HepG2 (cell line): Measurements from ENCODE around the gene BTBD1. TPM values are rescaled to one million over a fixed set of nuclear protein-coding genes. Genes with fewer than 3 reads are reported as not detected.

Experiments used
- ATAC-seq: fragments of 200-7000 bp; cut with Tn5 transposase; 3 replicates; pipeline ENCODE4 v1.9.1; 2020; ENCODE audit warnings: mild to moderate bottlenecking, moderate library complexity
- BruUV-seq: library from RNA; stranded (reverse); fragments of 400-500 nt; replicated peaks from 2 replicates; lab custom pipeline; 2021; lab: Mats Ljungman, UMichigan
- CTCF ChIA-PET: fragments of 300-600 bp; formaldehyde crosslinking; extraction: SDS; loops from one replicate; lab custom pipeline; 2021; ENCODE audit warnings: low total read pairs, inconsistent platforms, low intra/inter-chr PET ratio; lab: Yijun Ruan, JAX
- POLR2A ChIA-PET: fragments of 350-600 bp; sonication (Branson Sonifier 250); formaldehyde crosslinking; loops from one replicate; lab custom pipeline; 2020; ENCODE audit warnings: antibody characterized with exemption, inconsistent platforms; lab: Yijun Ruan, JAX
- DNase-seq: peaks from one replicate; pipeline ENCODE4 v3.0.0-alpha.2; 2015; ENCODE audit warnings: low spot score
- FAIRE-seq: peaks from 3 replicates; lab custom pipeline; 2011; peaks lifted over from hg19 to GRCh38; lab: Jason Lieb, UNC
- H2AFZ ChIP-seq: one replicate; pipeline ENCODE4 v1.6.1; 2011; ENCODE audit warnings: low read length, inconsistent platforms
- H3K27ac ChIP-seq: fragments of 300-600 bp; 3 replicates; pipeline ENCODE4 v1.8.0; 2011; ENCODE audit warnings: mixed run types, mild to moderate bottlenecking, mixed read lengths, low read length, inconsistent platforms; ENCODE audit not compliant: insufficient read depth; ENCODE audit errors: extremely low read length
- H3K27me3 ChIP-seq, 2 experiments: fragments of 200-600 bp in 1 of 2; 2 replicates in 1 of 2; 3 replicates in 1 of 2; pipeline versions ENCODE4 v1.6.0 to v1.8.0; 2011; ENCODE audit warnings: low read length in 2 of 2, mild to moderate bottlenecking in 2 of 2, moderate library complexity in 2 of 2, inconsistent platforms in 1 of 2; ENCODE audit not compliant: insufficient read depth in 2 of 2, control insufficient read depth in 1 of 2
- H3K36me3 ChIP-seq, 2 experiments: fragments of 200-600 bp in 1 of 2; replicated peaks in 1 of 2; 2 replicates in 1 of 2; 3 replicates in 1 of 2; pipeline versions ENCODE4 v1.5.1 to v1.8.0; 2011; ENCODE audit warnings: low read length in 2 of 2, inconsistent platforms in 1 of 2; ENCODE audit not compliant: insufficient read depth in 2 of 2, control insufficient read depth in 1 of 2
- H3K4me1 ChIP-seq: 2 replicates; pipeline ENCODE4 v1.5.1; 2012; ENCODE audit warnings: low read length, inconsistent platforms; ENCODE audit not compliant: insufficient read depth
- H3K4me2 ChIP-seq: 2 replicates; pipeline ENCODE4 v1.6.0; 2011; ENCODE audit warnings: low read depth, low read length, inconsistent platforms
- H3K4me3 ChIP-seq, 3 experiments: fragments of 200-600 bp in 1 of 3; sonication (generic), shearing (Covaris generic) in 1 of 3; replicated peaks in 1 of 3; 2 replicates each; pipeline ENCODE4 v1.5.1; 2011 to 2016; ENCODE audit warnings: low read length in 3 of 3, inconsistent platforms in 2 of 3, low read depth in 2 of 3, mild to moderate bottlenecking in 2 of 3, control low read depth in 1 of 3, mixed read lengths in 1 of 3; ENCODE audit not compliant: insufficient read depth in 1 of 3
- H3K79me2 ChIP-seq: one replicate; pipeline ENCODE4 v1.6.1; 2011; ENCODE audit warnings: low read length, inconsistent platforms; ENCODE audit not compliant: insufficient read depth
- H3K9ac ChIP-seq: 2 replicates; pipeline ENCODE4 v1.6.0; 2011; ENCODE audit warnings: mild to moderate bottlenecking, low read depth, low read length, inconsistent platforms; ENCODE audit not compliant: insufficient read depth
- H3K9me3 ChIP-seq: 2 replicates; pipeline ENCODE4 v1.5.1; 2012; ENCODE audit warnings: mild to moderate bottlenecking, low read length
- H4K20me1 ChIP-seq: 2 replicates; pipeline ENCODE4 v1.6.0; 2011; ENCODE audit warnings: inconsistent platforms, mild to moderate bottlenecking, low read length, moderate library complexity; ENCODE audit not compliant: insufficient read depth
- NFYB ChIP-seq: sonication (generic); formaldehyde crosslinking; IDR thresholded peaks from 2 replicates; pipeline ENCODE4 v1.4.0; 2020; ENCODE audit warnings: missing genetic modification reagents
- PCBP2 ChIP-seq: fragments of 200-400 bp; formaldehyde crosslinking; optimal IDR thresholded peaks from 2 replicates; pipeline ENCODE3; 2018; ENCODE audit warnings: low read length, low read depth; ENCODE audit not compliant: poor library complexity, severe bottlenecking
- ZNF350 ChIP-seq: sonication (generic); formaldehyde crosslinking; IDR thresholded peaks from 2 replicates; pipeline ENCODE4 v1.4.0; 2020; ENCODE audit warnings: mild to moderate bottlenecking, low read depth, missing genetic modification reagents, borderline replicate concordance
- WGBS: methylation state at CpG from one replicate; pipeline ENCODE4 v1.1.6; 2017; ENCODE audit warnings: low lambda C conversion rate; 5-methylcytosine and 5-hydroxymethylcytosine counted together
- in situ Hi-C: cut with HindIII; loops from 2 replicates; pipeline ENCODE4 v1.10.0; 2017; ENCODE audit warnings: low pct_unique_long_range_greater_than_20kb; ENCODE audit not compliant: extremely low pct_ligation_motif_present
- intact Hi-C: fragments of 100-400 bp; cut with micrococcal nuclease; formaldehyde crosslinking; loops from one replicate; pipeline ENCODE4 v1.10.0; 2022; ENCODE audit not compliant: unreplicated experiment
- polyA plus RNA-seq, 8 experiments: library from polyadenylated mRNA; depleted of rRNA in 3 of 8; stranded (reverse) in 7 of 8; unstranded in 1 of 8; fragments of >200 nt; fragmentation: Illumina TruSeq in 4 of 8; extraction: Trizol in 4 of 8; gene quantifications; 2 replicates each; pipeline versions ENCODE4 v1.2.1 to v1.2.3, GENCODE V29; 2011 to 2016; ENCODE audit warnings: low read depth in 4 of 8, missing spikeins in 1 of 8, mixed read lengths in 1 of 8; ENCODE audit not compliant: insufficient read depth in 1 of 8
- total RNA-seq, 5 experiments: library from RNA; depleted of rRNA; stranded (reverse); fragments of >200 nt; fragmentation: Illumina TruSeq; extraction: Trizol; gene quantifications; 2 replicates each; pipeline ENCODE4 v1.2.3, GENCODE V29; 2016; ENCODE audit warnings: low read depth in 1 of 5
- TF ChIP-seq, protein P1 (sequence below): sonication (generic); formaldehyde crosslinking; IDR thresholded peaks from 2 replicates; pipeline ENCODE4 v1.4.0; 2020; ENCODE audit warnings: mild to moderate bottlenecking, low read depth, missing genetic modification reagents
- TF ChIP-seq, protein P2 (sequence below): sonication (generic); formaldehyde crosslinking; IDR thresholded peaks from 2 replicates; pipeline ENCODE4 v1.5.0; 2020; ENCODE audit warnings: missing genetic modification reagents

BTBD1 gene
- total and polyA plus RNA-seq, 2 of the 13 experiments (the other 11 are each of a cell fraction or from before 2014, with no cell fraction given): 32.1 to 53.9 TPM

DNA sequence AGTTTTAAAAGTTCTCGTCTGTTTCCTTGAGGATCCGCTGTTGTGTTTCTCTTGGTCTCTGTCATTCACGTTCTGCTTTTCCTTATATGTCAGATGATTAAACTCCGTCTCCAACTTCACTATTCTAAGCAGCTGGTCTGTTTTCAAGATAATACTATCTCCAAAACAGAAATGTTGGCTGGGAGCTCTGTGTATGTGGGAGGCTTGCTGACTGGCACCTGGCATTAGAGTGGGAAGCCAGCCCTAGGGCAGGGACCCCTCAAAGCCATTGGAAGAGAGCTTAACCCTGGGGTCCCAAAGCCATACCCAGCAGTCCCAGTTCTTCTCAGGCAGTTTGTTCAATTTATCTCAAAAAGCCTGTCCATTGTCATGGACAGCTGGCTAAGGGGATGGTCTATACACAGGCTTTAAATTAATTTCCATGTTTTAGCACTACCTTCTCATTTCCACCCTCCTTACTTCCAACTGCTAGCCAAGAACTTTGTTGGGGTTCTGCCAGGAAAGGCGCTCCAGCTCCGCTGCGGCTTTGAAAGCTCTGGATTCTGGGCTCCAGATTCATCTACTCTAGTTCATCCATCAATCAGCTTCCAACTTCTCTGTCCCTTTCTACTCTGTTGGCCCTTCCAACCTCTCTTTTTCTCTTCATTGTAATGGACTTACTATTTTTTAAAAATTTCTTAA is 9.2 kb downstream of the BTBD1 start:
- Histone ChIP-seq H3K27ac (no peak overlapping the region), H3K9me3 (no peaks in the 10 kb centered on the region), H3K79me2 (peaks cover 56% of the 10 kb centered on the region), H4K20me1 (peaks cover 18% of the 10 kb centered on the region), H3K4me1 (peaks cover 21% of the 10 kb centered on the region), H3K9ac (no peak overlapping the region), H2AFZ (no peak overlapping the region), H3K27me3 (no peaks in the 10 kb centered on the region; a peak in 1 of 5 replicates), H3K4me3 (no peak overlapping the region), H3K36me3 (peaks cover 8 to 42% of the 10 kb centered on the region in 2 experiments), H3K4me2 (no peak overlapping the region)
- TF ChIP-seq NFYB (CRISPR knock-in tag) (no peak), PCBP2 (no peak), ZNF350 (CRISPR knock-in tag) (no peak)
- TF ChIP-seq, protein P1, sequence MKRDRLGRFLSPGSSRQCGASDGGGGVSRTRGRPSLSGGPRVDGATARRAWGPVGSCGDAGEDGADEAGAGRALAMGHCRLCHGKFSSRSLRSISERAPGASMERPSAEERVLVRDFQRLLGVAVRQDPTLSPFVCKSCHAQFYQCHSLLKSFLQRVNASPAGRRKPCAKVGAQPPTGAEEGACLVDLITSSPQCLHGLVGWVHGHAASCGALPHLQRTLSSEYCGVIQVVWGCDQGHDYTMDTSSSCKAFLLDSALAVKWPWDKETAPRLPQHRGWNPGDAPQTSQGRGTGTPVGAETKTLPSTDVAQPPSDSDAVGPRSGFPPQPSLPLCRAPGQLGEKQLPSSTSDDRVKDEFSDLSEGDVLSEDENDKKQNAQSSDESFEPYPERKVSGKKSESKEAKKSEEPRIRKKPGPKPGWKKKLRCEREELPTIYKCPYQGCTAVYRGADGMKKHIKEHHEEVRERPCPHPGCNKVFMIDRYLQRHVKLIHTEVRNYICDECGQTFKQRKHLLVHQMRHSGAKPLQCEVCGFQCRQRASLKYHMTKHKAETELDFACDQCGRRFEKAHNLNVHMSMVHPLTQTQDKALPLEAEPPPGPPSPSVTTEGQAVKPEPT (CRISPR knock-in tag): no peak
- TF ChIP-seq, protein P2, sequence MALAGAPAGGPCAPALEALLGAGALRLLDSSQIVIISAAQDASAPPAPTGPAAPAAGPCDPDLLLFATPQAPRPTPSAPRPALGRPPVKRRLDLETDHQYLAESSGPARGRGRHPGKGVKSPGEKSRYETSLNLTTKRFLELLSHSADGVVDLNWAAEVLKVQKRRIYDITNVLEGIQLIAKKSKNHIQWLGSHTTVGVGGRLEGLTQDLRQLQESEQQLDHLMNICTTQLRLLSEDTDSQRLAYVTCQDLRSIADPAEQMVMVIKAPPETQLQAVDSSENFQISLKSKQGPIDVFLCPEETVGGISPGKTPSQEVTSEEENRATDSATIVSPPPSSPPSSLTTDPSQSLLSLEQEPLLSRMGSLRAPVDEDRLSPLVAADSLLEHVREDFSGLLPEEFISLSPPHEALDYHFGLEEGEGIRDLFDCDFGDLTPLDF (CRISPR knock-in tag): no peak
- intact Hi-C loops (no loop called here), in situ Hi-C loops (no loop called here)
- ChIA-PET POLR2A (interaction anchor here (1.6 kb wide), 1 partner anchor 10 kb away, joined by 4 read pairs; no protein-coding TSS in a partner anchor), CTCF (no interaction called here)
- FAIRE-seq (no peak), ATAC-seq (no peak), DNase-seq (no peak)
- BruUV-seq: no TSS peak
- WGBS: 99% methylated on average over 7 of the region's 7 CpGs
